ENCODE results near the gene EYS. TPM values are rescaled to one million over a fixed set of nuclear protein-coding genes. Genes with fewer than 3 reads are reported as not detected.
"Not testable (repeated sequence)": the region's sequence is repeated elsewhere in the genome, so short reads cannot be mapped to it uniquely, and the experiment has no call there.

EYS gene
- total RNA-seq, 2 experiments from 2014 or later: not detected

GRCh38 chr6:63787021-63787420 lies 1920.0 kb downstream of the EYS start:
- ChIA-PET POLR2A (no interaction called here), CTCF (no interaction called here)
- no peak for DNase-seq
- Mint-ChIP-seq H3K27me3 (peaks cover 12% of the 10 kb centered on the region), H3K4me1 (no peaks in the 10 kb centered on the region), H3K4me3 (no peak overlapping the region), H3K36me3 (ENCODE audit: low read depth) (no peaks in the 10 kb centered on the region), H3K27ac (no peak overlapping the region), H3K9me3 (ENCODE audit: low read depth) (no peaks in the 10 kb centered on the region)
- intact Hi-C loops (cut with DNase I, micrococcal nuclease): no loop called here
- ATAC-seq: no peak

DNA sequence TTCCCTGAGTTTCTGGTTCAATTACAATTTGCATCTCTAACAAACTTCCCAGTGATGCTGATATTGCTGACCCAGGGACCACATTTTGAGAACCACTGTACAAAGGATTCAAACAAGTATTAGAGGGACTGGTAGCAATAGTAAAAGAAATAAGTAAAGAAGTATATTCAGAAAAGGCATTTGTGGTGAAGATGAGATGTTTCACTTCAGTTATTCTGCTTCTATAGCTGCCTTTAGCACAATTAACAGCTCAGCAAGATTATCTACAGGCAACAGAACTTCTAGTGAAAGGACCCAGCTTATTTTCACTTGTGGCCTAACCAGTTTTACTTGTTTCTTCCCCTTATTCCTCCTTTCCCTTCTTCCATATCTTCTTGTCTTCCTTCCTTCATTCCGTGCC lies 1922.0 kb downstream of the EYS start:
- DNase-seq (no peak), ATAC-seq (no peak)
- H3K9me3 Mint-ChIP-seq (ENCODE audit: low read depth): peaks cover 4% of the 10 kb centered on the region
- H3K27me3 Mint-ChIP-seq: peaks cover 12% of the 10 kb centered on the region
- H3K4me1 Mint-ChIP-seq: no peaks in the 10 kb centered on the region
- H3K36me3 Mint-ChIP-seq (ENCODE audit: low read depth): no peaks in the 10 kb centered on the region
- ChIA-PET CTCF (no interaction called here), POLR2A (no interaction called here)
- no peak overlapping the region for H3K27ac Mint-ChIP-seq
- H3K4me3 Mint-ChIP-seq: no peak overlapping the region
- intact Hi-C loops (cut with DNase I, micrococcal nuclease): no loop called here

GRCh38 chr6:63783096-63783495 lies 1923.9 kb downstream of the EYS start:
- peaks cover 12% of the 10 kb centered on the region for H3K27me3 Mint-ChIP-seq
- POLR2A ChIA-PET: no interaction called here
- DNase-seq: no peak
- H3K36me3 Mint-ChIP-seq (ENCODE audit: low read depth): no peaks in the 10 kb centered on the region
- peaks cover 4% of the 10 kb centered on the region for H3K9me3 Mint-ChIP-seq (ENCODE audit: low read depth)
- intact Hi-C loops (cut with DNase I, micrococcal nuclease): no loop called here
- no peak for ATAC-seq
- CTCF ChIA-PET: interaction anchor here (1.2 kb wide), 1 partner anchor 11 kb away, joined by 3 read pairs; no protein-coding TSS in a partner anchor
- no peak overlapping the region for H3K27ac Mint-ChIP-seq
- H3K4me1 Mint-ChIP-seq: no peaks in the 10 kb centered on the region
- no peak overlapping the region for H3K4me3 Mint-ChIP-seq

DNA sequence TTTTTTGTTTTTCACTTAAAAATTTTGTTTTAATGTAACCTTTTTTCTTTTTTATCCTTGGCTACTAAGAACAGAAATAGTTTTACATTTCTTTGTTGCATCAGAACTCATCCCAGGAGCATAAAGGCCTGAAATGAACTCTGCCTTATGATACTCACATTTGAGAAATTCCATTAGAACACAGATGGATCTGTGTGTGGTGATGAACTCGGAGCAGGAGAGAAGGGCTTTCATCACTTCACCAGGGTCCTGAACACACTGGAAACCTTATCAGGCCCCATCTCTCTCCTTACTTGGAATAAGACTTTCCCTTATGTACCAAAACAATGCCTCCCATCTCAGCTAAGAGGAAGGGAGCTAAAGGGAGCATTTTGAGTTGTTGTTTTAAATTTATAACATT lies 1932.1 kb downstream of the EYS start:
- Mint-ChIP-seq H3K4me3 (no peak overlapping the region), H3K9me3 (ENCODE audit: low read depth) (no peaks in the 10 kb centered on the region), H3K4me1 (no peaks in the 10 kb centered on the region), H3K36me3 (ENCODE audit: low read depth) (no peaks in the 10 kb centered on the region), H3K27me3 (peaks cover 9% of the 10 kb centered on the region), H3K27ac (no peak overlapping the region)
- no peak for ATAC-seq
- ChIA-PET POLR2A (no interaction called here), CTCF (interaction anchor here (1.8 kb wide), 1 partner anchor 10 kb away, joined by 7 read pairs; no protein-coding TSS in a partner anchor)
- intact Hi-C loops (cut with DNase I, micrococcal nuclease): no loop called here
- no peak for DNase-seq

DNA sequence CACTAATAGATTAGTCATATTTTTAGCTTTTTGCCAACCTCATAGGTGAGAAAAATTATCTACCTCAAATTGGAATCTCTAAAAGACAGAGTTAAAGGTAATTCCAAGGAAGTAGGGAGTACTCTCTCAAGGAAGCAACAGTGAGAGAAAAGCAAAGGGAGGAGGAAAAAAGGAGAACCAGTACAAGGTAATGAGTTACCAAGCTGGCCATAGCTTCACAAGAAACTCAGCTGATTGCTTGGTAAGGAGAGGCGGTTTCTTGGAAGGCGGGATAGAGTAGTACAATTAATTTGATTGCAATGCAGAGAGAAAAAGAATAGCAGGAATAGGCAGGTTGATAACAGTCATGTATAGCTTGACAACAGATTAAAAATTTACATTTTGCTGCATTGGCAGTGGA lies 1933.8 kb downstream of the EYS start:
- Mint-ChIP-seq H3K36me3 (ENCODE audit: low read depth) (no peaks in the 10 kb centered on the region), H3K27ac (no peak overlapping the region), H3K4me3 (no peak overlapping the region), H3K4me1 (no peaks in the 10 kb centered on the region), H3K9me3 (ENCODE audit: low read depth) (peaks cover 6% of the 10 kb centered on the region), H3K27me3 (peaks cover 12% of the 10 kb centered on the region)
- no peak for ATAC-seq
- POLR2A ChIA-PET: no interaction called here
- no peak for DNase-seq
- intact Hi-C loops (cut with DNase I, micrococcal nuclease): no loop called here
- CTCF ChIA-PET: no interaction called here

DNA sequence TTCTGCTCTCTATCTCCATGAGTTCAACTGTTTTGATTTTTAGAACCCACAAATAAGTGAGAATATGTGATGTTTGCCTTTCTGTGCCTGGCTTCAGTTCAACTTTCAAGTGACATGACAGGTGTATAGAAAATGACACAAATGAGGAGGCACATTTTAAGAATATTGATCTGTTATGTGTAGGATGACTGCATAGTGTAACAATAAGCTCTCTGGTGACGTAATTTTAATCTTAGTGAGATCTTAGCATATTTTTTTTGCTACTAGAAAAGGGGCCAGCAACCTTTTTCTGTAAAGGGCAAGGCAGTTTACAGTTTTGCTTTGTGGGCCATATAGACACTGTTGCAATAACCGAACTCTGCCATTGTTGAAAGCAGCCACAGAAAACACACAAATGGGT lies 1941.2 kb downstream of the EYS start:
- ChIA-PET POLR2A (no interaction called here), CTCF (interaction anchor here (1.4 kb wide), 1 partner anchor 167 kb away, joined by 7 read pairs; no protein-coding TSS in a partner anchor)
- ATAC-seq (no peak), DNase-seq (no peak)
- Mint-ChIP-seq H3K4me3 (no peak overlapping the region), H3K27me3 (peaks cover 5% of the 10 kb centered on the region), H3K27ac (no peak overlapping the region), H3K4me1 (no peaks in the 10 kb centered on the region), H3K9me3 (ENCODE audit: low read depth) (peaks cover 11% of the 10 kb centered on the region), H3K36me3 (ENCODE audit: low read depth) (peaks cover 3% of the 10 kb centered on the region)
- intact Hi-C loops (cut with DNase I, micrococcal nuclease): loop anchor here in 1 of 2 experiments (2.0 kb wide), 1 partner anchor 413 kb away; no protein-coding TSS in a partner anchor

DNA sequence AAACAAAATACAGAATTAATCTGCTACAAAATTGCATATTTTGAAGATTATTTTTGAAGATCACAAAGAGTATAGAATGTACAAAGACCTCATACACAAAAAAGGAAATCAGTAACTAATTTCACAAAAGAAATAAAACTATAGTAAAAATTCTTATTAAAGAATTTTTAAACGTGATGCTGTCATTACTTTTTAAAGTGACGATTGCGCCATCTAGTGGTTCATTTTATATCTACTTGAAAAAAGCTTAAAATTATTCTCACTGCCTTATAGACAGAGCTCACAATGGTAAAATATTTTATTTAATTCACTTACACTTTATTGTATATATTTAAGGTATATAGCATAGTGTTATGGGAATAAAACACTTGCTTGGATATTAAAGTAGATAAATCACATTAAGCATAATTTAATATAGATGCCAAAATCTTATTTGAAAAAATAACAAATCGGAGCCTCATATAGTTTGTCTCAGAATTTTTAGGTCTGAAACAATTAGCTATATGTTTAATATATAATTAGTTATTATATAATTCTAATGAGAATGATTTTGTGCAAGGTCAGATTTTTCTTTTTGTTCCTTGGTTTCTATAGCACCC lies 1942.6 kb downstream of the EYS start:
- ATAC-seq (no peak), DNase-seq (no peak)
- ChIA-PET POLR2A (no interaction called here), CTCF (interaction anchor here (0.7 to 6.0 kb wide), 20 partner anchors 11 to 457 kb away, joined by 3 to 127 read pairs (median 4); partner anchors contain the start of gene PHF3)
- no peak overlapping the region for H3K27ac Mint-ChIP-seq
- H3K27me3 Mint-ChIP-seq: peaks cover 5% of the 10 kb centered on the region
- H3K4me1 Mint-ChIP-seq: no peaks in the 10 kb centered on the region
- H3K4me3 Mint-ChIP-seq: no peak overlapping the region
- intact Hi-C loops (cut with DNase I, micrococcal nuclease): loop anchor here (1.0 to 5.0 kb wide), 4 partner anchors 166 to 457 kb away; no protein-coding TSS in a partner anchor
- H3K9me3 Mint-ChIP-seq (ENCODE audit: low read depth): peaks cover 11% of the 10 kb centered on the region
- H3K36me3 Mint-ChIP-seq (ENCODE audit: low read depth): peaks cover 3% of the 10 kb centered on the region

DNA sequence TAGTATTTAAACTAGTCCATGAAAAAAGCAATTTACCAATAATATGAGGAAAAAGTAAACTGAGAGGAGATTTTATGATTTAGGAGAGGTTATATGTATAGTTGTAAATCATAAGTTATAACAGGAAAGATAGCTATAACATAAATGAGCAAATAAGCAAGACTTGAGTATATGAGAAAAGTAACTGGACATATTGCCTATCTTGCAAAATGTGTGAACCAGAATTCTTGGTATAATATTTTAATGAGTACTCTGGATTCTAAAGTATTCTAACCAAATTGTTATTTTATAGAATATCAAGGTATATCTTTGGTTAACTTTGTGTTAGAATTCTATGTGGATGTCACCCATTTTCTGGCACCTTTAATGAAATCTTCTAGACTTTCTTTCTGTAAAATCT lies 1946.8 kb downstream of the EYS start:
- no peaks in the 10 kb centered on the region for H3K4me1 Mint-ChIP-seq
- H3K36me3 Mint-ChIP-seq (ENCODE audit: low read depth): peaks cover 15% of the 10 kb centered on the region
- intact Hi-C loops (cut with DNase I, micrococcal nuclease): loop anchor here in 1 of 2 experiments (5.0 kb wide), 1 partner anchor 453 kb away; no protein-coding TSS in a partner anchor
- H3K4me3 Mint-ChIP-seq: no peak overlapping the region
- no peak for ATAC-seq
- ChIA-PET CTCF (interaction anchor here (0.9 to 6.0 kb wide), 3 partner anchors 149 to 187 kb away, joined by 3 to 127 read pairs (median 3); no protein-coding TSS in a partner anchor), POLR2A (no interaction called here)
- H3K27me3 Mint-ChIP-seq: no peaks in the 10 kb centered on the region
- peaks cover 6% of the 10 kb centered on the region for H3K9me3 Mint-ChIP-seq (ENCODE audit: low read depth)
- DNase-seq: no peak
- no peak overlapping the region for H3K27ac Mint-ChIP-seq

DNA sequence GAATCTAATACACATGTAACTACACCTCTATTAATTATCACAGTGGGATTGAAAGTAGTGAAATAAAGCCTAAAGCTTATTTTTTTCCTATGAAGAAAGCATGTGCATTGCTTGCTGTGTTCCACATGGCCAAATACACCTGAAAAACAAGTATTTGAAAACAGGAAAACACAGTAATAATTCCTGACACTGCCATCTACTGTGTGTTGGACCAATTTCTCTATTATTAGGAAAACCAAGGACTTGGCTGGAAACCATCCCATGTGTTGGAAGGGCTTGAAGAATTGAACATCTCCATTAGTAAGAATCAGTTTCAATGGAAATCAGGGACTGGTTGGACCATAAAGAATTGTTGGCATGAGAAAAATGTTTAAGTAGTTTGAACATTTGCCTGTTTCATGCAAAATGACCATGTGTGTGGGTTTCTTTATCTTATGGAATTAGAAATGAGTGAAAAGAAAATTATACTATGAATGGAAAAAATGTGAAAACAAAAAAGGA lies 1947.4 kb downstream of the EYS start:
- ATAC-seq (no peak), DNase-seq (no peak)
- POLR2A ChIA-PET: no interaction called here
- H3K4me3 Mint-ChIP-seq: no peak overlapping the region
- intact Hi-C loops (cut with DNase I, micrococcal nuclease): loop anchor here in 1 of 2 experiments (5.0 kb wide), 1 partner anchor 452 kb away; no protein-coding TSS in a partner anchor
- CTCF ChIA-PET: interaction anchor here (0.9 to 6.0 kb wide), 3 partner anchors 148 to 186 kb away, joined by 3 to 127 read pairs (median 3); no protein-coding TSS in a partner anchor
- no peaks in the 10 kb centered on the region for H3K27me3 Mint-ChIP-seq
- no peak overlapping the region for H3K27ac Mint-ChIP-seq
- peaks cover 17% of the 10 kb centered on the region for H3K36me3 Mint-ChIP-seq (ENCODE audit: low read depth)
- H3K4me1 Mint-ChIP-seq: no peaks in the 10 kb centered on the region
- H3K9me3 Mint-ChIP-seq (ENCODE audit: low read depth): peaks cover 6% of the 10 kb centered on the region

DNA sequence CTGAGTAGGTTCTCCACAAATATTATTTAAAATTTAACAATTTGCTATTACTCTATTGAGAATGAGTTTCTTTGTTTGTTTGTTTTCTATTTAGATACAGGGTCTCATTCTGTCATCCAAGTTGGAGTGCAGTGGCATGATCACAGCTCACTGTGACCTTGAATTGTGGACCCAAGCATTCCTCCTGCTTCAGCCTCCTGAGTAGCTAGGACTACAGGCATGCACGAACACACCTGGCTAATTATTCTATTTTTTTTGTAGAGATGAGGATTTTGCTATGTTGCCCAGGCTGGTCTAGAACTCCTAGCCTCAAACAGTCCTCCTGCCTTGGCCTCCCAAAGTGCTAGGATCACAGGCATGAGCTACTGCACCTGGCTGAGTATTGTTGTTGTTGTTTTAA lies 1949.2 kb downstream of the EYS start:
- ATAC-seq (no peak), DNase-seq (no peak)
- peaks cover 17% of the 10 kb centered on the region for H3K36me3 Mint-ChIP-seq (ENCODE audit: low read depth)
- H3K4me1 Mint-ChIP-seq: no peaks in the 10 kb centered on the region
- CTCF ChIA-PET: no interaction called here
- no peak overlapping the region for H3K27ac Mint-ChIP-seq
- H3K4me3 Mint-ChIP-seq: no peak overlapping the region
- H3K9me3 Mint-ChIP-seq (ENCODE audit: low read depth): peaks cover 6% of the 10 kb centered on the region
- POLR2A ChIA-PET: no interaction called here
- intact Hi-C loops (cut with DNase I, micrococcal nuclease): no loop called here
- H3K27me3 Mint-ChIP-seq: no peaks in the 10 kb centered on the region

GRCh38 chr6:63757275-63757674 lies 1949.8 kb downstream of the EYS start:
- DNase-seq; H3K4me3 Mint-ChIP-seq; H3K4me1 Mint-ChIP-seq; POLR2A ChIA-PET; CTCF ChIA-PET; intact Hi-C loops (cut with DNase I, micrococcal nuclease); ATAC-seq; H3K27me3 Mint-ChIP-seq; H3K27ac Mint-ChIP-seq; H3K9me3 Mint-ChIP-seq (ENCODE audit: low read depth): not testable (repeated sequence)
- peaks cover 17% of the 10 kb centered on the region for H3K36me3 Mint-ChIP-seq (ENCODE audit: low read depth)

- DNase-seq (no peak), ATAC-seq (no peak)
- H3K36me3 Mint-ChIP-seq (ENCODE audit: low read depth): peaks cover 11% of the 10 kb centered on the region
- CTCF ChIA-PET: interaction anchor here (1.2 kb wide), 1 partner anchor 152 kb away, joined by 3 read pairs; no protein-coding TSS in a partner anchor
- H3K9me3 Mint-ChIP-seq (ENCODE audit: low read depth): peaks cover 3% of the 10 kb centered on the region
- POLR2A ChIA-PET: no interaction called here
- H3K4me1 Mint-ChIP-seq: no peaks in the 10 kb centered on the region
- H3K4me3 Mint-ChIP-seq: no peak overlapping the region
- intact Hi-C loops (cut with DNase I, micrococcal nuclease): no loop called here
- H3K27ac Mint-ChIP-seq: no peak overlapping the region
- H3K27me3 Mint-ChIP-seq: no peaks in the 10 kb centered on the region
These were observed 1956.6 kb downstream of the EYS start for GRCh38 chr6:63750400-63750799.
